ENCODE results near the gene DPPA4.
"Not testable (repeated sequence)": the region's sequence is repeated elsewhere in the genome, so short reads cannot be mapped to it uniquely, and the experiment has no call there.

Gene DPPA4, protein sequence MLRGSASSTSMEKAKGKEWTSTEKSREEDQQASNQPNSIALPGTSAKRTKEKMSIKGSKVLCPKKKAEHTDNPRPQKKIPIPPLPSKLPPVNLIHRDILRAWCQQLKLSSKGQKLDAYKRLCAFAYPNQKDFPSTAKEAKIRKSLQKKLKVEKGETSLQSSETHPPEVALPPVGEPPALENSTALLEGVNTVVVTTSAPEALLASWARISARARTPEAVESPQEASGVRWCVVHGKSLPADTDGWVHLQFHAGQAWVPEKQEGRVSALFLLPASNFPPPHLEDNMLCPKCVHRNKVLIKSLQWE
- 0 to 0.21 reads per million in 2 donors for total RNA-seq

GRCh38 chr3:109337393-109337792 lies at the start of gene DPPA4:
DPPA4 (minus strand) TSS chr3:109337546; CDS start chr3:109337517, 29 bp downstream.
- no peak for DNase-seq

GRCh38 chr3:109385442-109386318 lies 48.3 kb upstream of the DPPA4 start:
- no peak for DNase-seq

DNA sequence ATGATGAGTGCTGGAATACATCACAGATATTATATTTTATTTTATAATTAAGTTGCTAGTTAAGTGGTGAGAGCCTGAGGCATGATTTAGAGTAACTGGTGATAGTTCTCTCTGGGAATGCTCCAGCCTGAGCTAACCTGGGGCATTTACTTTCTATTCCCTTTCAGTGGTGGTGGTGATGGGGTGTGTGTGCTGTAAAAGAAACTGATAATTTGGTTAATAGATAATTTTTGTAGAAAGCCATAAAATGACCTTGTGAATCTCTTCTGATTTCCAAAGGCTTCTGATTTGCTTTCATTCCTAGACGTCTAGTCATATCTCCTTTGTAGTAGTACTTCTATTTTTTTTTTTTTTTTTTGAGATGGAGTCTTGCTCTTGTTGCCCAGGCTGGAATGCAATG lies 46.8 kb upstream of the DPPA4 start:
- no peak for DNase-seq

DNA sequence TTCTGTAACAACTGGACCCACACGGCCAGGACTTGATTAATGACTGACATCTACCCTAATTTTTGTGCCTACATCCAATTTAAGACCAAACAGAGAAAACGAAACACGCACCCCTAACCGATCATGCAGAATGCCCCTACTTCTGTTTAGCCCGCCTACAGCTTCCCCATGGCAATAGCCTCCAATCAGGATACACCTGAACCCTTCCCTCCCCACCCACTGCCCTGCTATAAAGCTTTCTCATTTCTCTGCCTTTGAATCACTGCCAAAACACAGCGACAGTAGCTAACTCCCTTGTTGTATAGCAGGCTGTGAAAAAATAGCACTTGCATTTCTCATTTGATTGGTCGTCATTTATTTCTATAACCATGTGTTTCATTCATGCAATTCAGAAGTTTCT lies 45.2 kb upstream of the DPPA4 start:
- DNase-seq: no peak

- DNase-seq: no peak
These were observed 38.6 kb upstream of the DPPA4 start for GRCh38 chr3:109375975-109376374.

DNA sequence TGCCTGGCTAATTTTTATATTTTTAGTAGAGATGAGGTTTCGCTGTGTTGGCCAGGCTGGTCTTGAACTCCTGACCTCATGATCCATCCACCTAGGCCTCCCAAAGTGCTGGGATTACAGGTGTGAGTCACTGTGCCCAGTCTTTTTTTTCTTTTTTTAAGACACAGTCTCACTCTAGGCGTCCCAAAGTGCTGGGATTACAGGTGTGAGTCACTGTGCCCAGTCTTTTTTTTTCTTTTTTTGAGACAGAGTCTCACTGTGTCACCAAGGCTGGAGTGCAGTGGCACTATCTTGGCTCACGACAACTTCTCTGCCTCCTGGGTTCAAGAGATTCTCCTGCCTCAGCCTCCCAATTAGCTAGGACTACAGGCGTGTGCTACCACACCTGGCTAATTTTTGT lies 37.1 kb upstream of the DPPA4 start:
- not testable (repeated sequence) for DNase-seq

DNA sequence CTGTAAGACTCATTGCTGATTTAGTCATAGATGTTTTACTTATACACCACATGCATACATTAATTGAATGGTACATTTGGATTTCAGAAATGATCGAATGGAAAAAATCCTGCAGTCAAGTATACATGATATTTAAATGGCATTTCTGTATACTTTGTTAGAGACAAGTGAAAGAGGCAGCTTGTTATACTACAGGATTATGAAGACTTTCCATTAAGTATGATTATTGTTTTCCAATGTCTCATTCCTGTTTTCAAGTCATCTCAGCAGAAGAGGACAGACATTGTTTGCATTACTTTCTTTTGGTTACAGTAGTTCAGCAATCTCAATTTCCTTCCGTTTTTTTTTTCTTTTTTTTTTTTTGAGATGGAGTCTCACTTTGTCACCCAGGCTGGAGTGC lies 36.6 kb upstream of the DPPA4 start:
- DNase-seq: no peak

DNA sequence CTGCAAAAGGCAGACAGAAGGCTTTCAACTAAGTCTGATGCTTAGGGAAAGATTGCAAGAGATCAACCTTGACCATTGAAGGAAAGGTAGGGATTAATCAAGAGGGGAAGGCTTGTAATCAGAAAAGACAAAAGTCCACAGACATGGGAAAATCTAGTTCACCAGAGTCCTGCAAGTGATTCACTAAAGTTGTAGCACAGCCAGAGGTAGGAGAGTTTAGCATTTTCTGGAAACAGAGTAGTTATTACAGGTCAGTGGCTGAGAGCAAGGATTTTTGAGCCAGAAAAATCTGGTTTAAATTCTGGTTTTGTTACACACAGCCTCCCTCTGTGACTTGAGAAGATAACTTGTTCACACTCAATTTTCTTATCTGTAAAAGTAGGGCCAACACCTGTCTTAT lies 35.3 kb upstream of the DPPA4 start:
- no peak for DNase-seq

GRCh38 chr3:109369510-109369909 lies 32.2 kb upstream of the DPPA4 start:
- DNase-seq: no peak

DNA sequence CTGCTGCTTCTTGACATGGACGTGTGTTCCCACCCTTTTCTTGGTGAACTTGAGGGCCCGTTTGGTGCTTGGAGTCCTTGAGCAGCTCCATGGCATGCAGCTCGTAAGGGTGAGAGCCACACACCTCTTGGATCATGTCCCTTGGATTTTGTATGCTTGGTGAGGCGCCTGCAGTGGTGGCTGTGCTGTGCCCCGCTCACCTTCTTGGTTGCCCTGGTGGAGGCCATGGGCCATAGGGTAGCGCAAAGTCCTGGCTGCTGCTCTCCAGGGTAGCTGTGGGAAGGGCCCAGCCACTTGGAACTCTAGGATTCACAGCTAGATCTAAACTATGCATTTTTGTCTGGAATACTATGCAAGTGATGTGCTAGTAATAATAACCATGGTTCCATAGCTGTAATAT lies 26.7 kb upstream of the DPPA4 start:
- no peak for DNase-seq

DNA sequence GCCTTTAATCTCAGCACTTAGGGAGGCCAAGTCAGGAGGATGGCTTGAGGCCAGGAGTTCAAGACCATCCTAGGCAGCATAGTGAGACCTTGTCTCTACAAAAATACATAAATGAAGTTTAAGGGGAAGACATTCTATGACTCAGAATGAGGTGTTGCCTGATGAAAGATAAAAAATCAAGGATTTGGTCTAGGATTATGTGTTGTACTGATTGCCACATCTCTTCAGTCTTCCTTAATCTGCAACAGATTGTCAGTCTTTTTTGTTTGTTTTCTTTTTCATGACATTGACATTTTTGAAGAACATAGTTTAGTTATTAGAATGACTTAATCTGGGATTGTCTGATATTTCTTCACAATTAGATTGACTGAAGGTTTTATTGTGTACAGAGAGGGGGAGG lies 26.3 kb upstream of the DPPA4 start:
- no peak for DNase-seq

DNA sequence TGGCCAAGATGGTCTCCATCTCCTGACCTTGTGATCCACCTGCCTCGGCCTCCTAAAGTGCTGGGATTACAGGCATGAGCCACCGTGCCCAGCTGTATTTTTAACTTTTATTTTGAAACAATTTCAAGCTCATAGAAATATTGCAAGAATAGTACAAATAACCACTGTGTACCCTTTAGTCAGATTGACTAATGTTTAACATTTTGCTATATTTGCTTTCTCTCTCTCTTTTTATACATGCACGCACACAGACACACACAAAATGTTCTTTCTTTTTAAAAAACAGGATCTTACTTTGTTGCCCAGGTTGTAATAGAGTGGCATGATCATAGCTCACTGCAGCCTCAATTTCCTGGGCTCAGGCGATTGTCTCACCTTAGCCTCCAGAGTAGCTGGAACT lies 25.5 kb upstream of the DPPA4 start:
- no peak for DNase-seq

DNA sequence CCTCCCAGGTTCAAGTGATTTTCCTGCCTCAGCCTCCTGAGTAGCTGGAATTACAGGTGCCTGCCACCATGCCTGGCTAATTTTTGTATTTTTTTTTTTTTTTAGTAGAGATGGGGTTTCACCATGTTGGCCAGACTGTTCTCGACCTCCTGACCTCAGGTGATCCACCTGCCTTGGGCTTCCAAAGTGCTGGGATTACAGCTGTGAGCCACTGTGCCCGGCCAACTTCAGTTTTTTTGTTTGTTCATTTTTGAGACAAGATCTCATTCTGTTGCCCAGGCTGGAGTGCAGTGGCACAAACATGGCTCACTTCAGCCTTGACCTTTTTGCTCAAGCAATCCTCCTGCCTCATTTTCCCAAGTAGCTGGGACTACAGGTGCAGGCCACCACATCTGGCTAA lies 21.5 kb upstream of the DPPA4 start:
- DNase-seq: not testable (repeated sequence)

- DNase-seq: no peak
These were observed 19.3 kb upstream of the DPPA4 start for GRCh38 chr3:109356442-109357155.

DNA sequence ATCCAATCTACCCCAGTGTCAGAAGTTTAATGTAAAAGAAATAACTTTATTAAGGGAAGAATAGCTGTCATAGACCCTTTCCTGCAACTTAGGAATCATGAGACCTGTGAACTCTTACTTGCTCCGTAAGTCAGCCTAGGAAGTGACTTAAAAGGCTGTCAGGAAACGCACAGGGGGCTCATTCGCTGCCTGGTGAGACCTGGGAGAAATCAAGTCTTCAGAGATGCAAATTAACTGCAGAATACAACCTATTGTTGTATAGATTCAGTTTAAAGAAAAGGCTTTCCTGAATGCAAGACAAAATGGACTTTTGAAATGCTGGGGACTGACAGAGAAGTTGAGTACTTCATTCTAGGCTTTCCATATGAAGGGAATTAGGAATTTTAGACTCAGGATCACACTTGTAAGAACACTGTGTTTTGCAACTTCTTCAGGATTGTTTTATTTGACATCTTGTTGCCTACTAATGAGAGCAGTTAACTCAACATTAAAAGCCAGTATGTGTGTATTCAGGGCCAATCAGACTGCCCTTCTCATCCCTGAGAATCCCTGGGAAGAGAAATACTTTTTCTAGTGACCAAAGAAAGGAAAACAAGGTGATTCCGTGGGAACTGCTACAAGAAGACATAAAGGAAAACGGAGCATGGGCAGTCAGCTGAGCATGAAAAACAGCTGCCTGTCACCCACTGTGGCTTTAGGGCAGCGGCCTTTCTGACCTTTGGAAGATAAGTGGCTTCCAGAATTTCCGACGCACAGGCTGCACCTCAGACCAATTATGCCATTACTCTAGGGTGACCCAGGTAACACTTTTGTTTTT lies 18.5 kb upstream of the DPPA4 start:
- no peak for DNase-seq

DNA sequence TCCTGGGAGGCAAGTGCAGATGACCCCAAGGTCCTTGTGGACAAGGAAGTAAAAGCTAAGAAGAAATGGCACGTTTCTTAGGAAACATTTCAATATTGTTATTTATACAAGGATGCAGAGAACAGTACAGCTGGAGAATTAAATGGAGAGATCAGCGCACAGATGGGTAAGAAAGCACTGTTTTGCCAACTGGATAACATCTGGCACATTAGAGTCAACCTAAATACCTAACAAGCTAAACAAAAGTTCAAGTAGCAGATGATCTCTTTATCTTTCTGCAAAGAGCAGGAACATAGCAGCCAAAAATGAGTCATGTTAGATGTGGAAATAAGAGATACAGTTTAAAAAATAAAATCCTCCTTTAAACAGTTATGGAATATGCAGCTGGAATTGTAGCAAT lies 15.7 kb upstream of the DPPA4 start:
- no peak for DNase-seq

DNA sequence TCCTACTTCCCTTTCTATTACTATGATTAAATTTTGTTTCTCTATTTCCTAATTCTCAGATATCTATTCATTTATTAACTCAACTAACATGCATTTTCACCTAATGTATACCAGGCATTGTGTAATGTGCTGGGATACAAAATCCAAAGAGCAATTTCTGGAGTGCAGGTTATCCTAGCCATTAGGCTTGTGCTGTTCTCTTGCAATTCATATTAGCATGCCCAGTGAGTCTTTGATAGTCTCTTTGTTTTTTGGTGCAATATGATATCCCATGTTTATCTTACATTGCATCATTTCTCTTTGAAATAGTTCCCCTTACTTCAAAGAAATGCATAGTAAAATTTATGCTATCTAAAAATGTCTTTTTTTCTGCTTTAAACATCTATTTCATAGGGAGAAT lies 13.9 kb upstream of the DPPA4 start:
- no peak for DNase-seq

DNA sequence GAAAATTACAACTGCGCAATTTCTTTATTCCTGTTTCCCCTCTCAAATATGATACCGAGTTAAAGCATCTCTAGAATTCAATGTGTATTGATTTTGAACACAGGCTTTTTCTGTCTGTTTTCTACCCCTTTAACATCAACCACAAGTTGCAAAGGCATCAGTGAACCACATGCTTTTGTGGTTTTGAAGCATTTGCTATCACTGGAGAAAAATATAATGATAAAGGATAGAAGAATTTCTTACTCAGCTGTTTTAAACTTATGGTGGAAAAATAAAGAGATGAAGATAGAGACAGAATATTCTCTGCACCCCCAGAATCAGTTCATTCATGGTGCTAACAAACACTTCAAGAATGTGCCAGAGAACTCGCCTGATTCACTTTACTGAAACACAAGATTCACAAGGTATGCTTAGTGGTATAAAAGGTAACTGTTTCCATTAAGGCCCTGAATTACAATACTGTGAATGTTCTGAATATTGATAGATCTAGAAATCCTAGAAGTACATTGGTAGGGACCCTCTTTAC lies 9.5 kb upstream of the DPPA4 start:
- DNase-seq: no peak

GRCh38 chr3:109346099-109346498 lies 8.8 kb upstream of the DPPA4 start:
- no peak for DNase-seq

DNA sequence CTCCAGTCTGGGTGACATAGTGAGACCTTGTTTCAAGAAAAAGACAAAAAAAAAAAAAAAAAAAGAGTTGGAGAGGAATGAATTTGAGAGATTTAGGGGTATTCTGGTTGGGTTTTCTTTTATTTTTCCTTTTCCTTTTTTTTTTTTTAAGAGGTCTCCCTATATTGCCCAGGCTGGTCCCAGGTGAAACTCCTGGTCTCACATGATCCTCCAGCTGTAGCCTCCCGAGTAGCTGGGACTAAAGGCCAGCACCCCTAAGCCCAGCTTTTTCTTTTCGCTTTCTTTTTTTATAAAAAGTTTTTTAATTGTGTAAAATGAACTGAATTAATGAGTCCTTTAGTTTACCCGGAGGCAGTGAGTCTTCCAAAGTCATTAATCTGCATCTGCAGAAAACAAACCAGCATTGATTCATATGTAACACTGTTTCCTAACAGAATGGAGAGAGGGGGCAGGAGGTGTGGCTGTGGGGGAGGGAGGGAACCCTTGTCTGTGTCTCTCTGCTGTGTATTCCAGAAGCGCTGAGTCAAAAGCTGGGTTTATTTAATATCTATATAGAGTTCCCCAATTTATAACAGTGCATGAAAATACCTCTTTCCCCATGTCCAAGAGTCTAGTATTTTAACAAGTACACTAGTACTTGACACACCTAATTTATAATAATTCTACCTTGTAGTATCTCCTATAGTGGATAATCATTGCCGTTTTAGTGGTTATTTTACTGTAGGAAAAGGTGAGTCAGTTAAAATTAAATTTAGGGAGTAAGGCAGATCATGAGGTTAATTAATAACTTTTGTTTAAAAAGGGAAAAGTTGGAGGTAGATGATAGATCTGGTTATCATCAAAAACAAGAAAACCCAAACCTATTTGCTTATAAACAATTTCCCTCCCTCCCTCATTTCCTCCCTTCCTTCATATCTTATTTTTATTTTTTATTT lies 2.6 kb upstream of the DPPA4 start:
- DNase-seq: no peak

- DNase-seq: no peak
These were observed 1.9 kb upstream of the DPPA4 start for GRCh38 chr3:109339197-109339596.
